Head of caudate nucleus (tissue), 42 donors: ENCODE data around the gene CBLN1.
"Not testable (repeated sequence)": the region's sequence is repeated elsewhere in the genome, so short reads cannot be mapped to it uniquely, and the experiment has no call there.

Experiments used
- DNase-seq, 42 donors: peaks; one replicate each; pipeline versions ENCODE4 v3.0.0 to v3.0.0-alpha.2; 2020 to 2021; ENCODE audit warnings: mixed read lengths in 7 of 42
- intact Hi-C: fragments of 100-400 bp; cut with DNase I; formaldehyde crosslinking; loops from one replicate; pipeline ENCODE4 v1.15.0; 2022

CBLN1 gene

DNA sequence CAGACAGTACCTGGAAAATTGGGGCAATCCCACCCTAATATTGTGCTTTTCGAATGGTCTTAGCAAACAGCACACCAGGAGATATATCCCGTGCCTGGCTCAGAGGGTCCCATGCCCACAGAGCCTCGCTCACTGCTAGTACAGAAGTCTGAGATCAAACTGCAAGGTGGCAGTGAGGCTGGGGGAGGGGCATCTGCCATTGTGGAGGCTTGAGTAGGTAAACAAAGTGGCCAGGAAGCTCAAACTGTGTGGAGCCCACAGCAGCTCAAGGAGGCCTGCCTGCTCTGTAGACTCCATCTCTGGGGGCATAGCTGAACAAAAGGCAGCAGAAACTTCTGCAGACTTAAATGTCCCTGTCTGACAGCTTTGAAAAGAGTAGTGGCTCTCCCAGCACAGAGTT, 53.3 kb downstream of the CBLN1 start:
- DNase-seq, intact Hi-C loops: not testable (repeated sequence)
